ENCODE results near the gene ABCA2. TPM values are rescaled to one million over a fixed set of nuclear protein-coding genes. Genes with fewer than 3 reads are reported as not detected.

The ABCA2 gene
- total RNA-seq, 4 donors from 2014 or later, result 10.4 to 44.7 (median 33.4) TPM

- Histone ChIP-seq H3K36me3 (no peaks in the 10 kb centered on the region), H3K4me3 (peak overlapping the region; percentile 33), H3K9me3 (no peaks in the 10 kb centered on the region), H3K27ac (no peak overlapping the region), H3K4me1 (peaks cover 64% of the 10 kb centered on the region), H3K27me3 (peaks cover 4% of the 10 kb centered on the region)
- WGBS, result no CpG with 5 or more reads among the region's 54 CpGs
- no peak for DNase-seq (ENCODE audit: low spot score in 2 of 2)
- TF ChIP-seq EP300 (IDR thresholded peaks at IDR 0.05) (no peak), POLR2A (IDR thresholded peaks at IDR 0.05) (no peak)
- TF ChIP-seq, protein P1, sequence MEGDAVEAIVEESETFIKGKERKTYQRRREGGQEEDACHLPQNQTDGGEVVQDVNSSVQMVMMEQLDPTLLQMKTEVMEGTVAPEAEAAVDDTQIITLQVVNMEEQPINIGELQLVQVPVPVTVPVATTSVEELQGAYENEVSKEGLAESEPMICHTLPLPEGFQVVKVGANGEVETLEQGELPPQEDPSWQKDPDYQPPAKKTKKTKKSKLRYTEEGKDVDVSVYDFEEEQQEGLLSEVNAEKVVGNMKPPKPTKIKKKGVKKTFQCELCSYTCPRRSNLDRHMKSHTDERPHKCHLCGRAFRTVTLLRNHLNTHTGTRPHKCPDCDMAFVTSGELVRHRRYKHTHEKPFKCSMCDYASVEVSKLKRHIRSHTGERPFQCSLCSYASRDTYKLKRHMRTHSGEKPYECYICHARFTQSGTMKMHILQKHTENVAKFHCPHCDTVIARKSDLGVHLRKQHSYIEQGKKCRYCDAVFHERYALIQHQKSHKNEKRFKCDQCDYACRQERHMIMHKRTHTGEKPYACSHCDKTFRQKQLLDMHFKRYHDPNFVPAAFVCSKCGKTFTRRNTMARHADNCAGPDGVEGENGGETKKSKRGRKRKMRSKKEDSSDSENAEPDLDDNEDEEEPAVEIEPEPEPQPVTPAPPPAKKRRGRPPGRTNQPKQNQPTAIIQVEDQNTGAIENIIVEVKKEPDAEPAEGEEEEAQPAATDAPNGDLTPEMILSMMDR (IDR thresholded peaks at IDR 0.05), result no peak
Measured at GRCh38 chr9:136994180-136994887, 33.7 kb downstream of the ABCA2 start.

GRCh38 chr9:136992819-136993369 is 35.1 kb downstream of the ABCA2 start:
- H3K4me1 ChIP-seq, result peaks cover 63% of the 10 kb centered on the region
- 40% methylated on average over 1 of the region's 18 CpGs for WGBS
- H3K27me3 ChIP-seq, result peaks cover 4% of the 10 kb centered on the region
- no peaks in the 10 kb centered on the region for H3K9me3 ChIP-seq
- no peaks in the 10 kb centered on the region for H3K36me3 ChIP-seq
- DNase-seq (ENCODE audit: low spot score in 2 of 2), result no peak
- TF ChIP-seq POLR2AphosphoS5 (IDR thresholded peaks at IDR 0.05), result no peak
- TF ChIP-seq, protein P1 (IDR thresholded peaks at IDR 0.05), result no peak
- TF ChIP-seq EP300 (IDR thresholded peaks at IDR 0.05), result no peak
- no peak for TF ChIP-seq POLR2A (IDR thresholded peaks at IDR 0.05)
- H3K4me3 ChIP-seq, result peak overlapping the region; percentile 82
- peak overlapping the region; percentile 82 for H3K27ac ChIP-seq

GRCh38 chr9:136991993-136992818 is 35.8 kb downstream of the ABCA2 start, which contains the start of gene PAXX:
Gene PAXX, plus strand, starts transcription at chr9:136992422. Its CDS starts 22 bp downstream, at chr9:136992444.
- whole genome bisulfite sequencing, result under 1% methylated on average over 26 of the region's 92 CpGs
- H3K36me3 ChIP-seq, result no peaks in the 10 kb centered on the region
- peaks cover 56% of the 10 kb centered on the region for H3K4me1 ChIP-seq
- no peak for TF ChIP-seq EP300 (IDR thresholded peaks at IDR 0.05)
- DNase-seq (ENCODE audit: low spot score in 2 of 2), result peak; percentile 92 to 93
- peak within 1 kb of the TSS; percentile 82 for H3K4me3 ChIP-seq
- H3K27me3 ChIP-seq, result no peaks in the 10 kb centered on the region
- H3K9me3 ChIP-seq, result no peaks in the 10 kb centered on the region
- peak within 1 kb of the TSS; percentile 82 for H3K27ac ChIP-seq

DNA sequence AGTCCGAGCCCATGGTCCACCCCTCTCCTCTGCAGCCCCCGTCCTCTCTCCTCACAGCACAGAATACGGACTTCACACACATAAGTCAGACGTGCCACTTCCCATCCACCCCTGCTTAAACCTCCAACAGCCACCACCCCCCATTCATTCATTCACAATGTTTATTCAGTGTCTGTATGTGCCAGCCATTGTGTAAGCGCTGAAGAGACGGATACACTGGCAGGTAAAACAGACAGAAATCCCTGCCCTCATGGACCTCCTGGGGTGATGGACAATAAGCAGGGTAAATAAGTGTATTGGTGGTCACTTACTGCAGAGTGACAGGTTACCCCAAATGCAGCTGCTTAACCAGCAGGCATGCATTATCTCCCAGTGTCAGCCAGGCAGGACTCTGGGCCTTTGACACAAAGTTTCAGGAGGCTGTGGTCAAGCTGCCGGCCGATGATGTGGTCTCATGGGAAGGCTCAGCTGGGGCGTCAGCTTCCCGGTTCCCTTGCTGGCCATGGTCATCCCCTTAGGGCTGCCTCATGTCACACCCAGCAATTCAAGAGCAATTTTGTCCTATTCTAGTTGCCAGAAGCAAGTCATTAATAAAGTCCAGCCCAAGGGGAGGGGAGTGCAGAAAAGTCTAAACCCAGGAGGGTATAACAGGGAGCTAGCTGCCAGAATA is 37.7 kb downstream of the ABCA2 start:
- WGBS, result 82% methylated on average over 10 of the region's 10 CpGs
- no peak overlapping the region for H3K27ac ChIP-seq

DNA sequence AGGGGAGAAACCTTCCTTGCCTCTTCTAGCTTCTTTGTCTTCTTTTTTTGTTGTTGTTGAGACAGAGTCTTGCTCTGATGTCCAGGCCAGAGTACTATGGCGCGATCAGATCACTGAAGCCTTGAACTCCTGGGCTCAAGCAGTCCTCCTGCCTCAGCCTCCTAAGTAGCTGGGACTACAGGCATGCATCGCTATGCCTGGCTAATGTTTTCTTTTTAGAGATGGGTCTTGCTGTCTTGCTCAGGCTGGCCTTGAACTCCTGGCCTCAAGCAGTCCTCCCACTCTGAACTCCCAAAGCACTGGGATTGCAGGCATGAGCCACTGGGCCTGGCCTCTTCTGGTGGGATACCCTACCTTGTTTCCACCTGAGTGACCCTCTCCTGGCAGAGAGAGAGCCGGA is 39.2 kb downstream of the ABCA2 start:
- no peaks in the 10 kb centered on the region for H3K9me3 ChIP-seq
- no peak overlapping the region for H3K27ac ChIP-seq
- DNase-seq (ENCODE audit: low spot score in 2 of 2), result no peak
- 97% methylated on average over 4 of the region's 4 CpGs for WGBS
- peaks cover 35% of the 10 kb centered on the region for H3K4me1 ChIP-seq
- H3K4me3 ChIP-seq, result no peak overlapping the region
- TF ChIP-seq EP300 (IDR thresholded peaks at IDR 0.05), result no peak
- no peak for TF ChIP-seq POLR2A (IDR thresholded peaks at IDR 0.05)
- no peak for TF ChIP-seq POLR2AphosphoS5 (IDR thresholded peaks at IDR 0.05)
- TF ChIP-seq, protein P1 (IDR thresholded peaks at IDR 0.05), result no peak
- H3K36me3 ChIP-seq, result no peaks in the 10 kb centered on the region
- peaks cover 23% of the 10 kb centered on the region for H3K27me3 ChIP-seq

More for the DNA sequence above, 37.7 kb downstream of the ABCA2 start:
- no peak for DNase-seq (ENCODE audit: low spot score in 2 of 2)
- H3K4me1 ChIP-seq, result peaks cover 40% of the 10 kb centered on the region
- H3K27me3 ChIP-seq, result peaks cover 10% of the 10 kb centered on the region
- no peak overlapping the region for H3K4me3 ChIP-seq
- H3K36me3 ChIP-seq, result no peaks in the 10 kb centered on the region
- H3K9me3 ChIP-seq, result no peaks in the 10 kb centered on the region
- TF ChIP-seq EP300 (IDR thresholded peaks at IDR 0.05) (no peak), POLR2AphosphoS5 (IDR thresholded peaks at IDR 0.05) (no peak), POLR2A (IDR thresholded peaks at IDR 0.05) (no peak)
- TF ChIP-seq, protein P1 (IDR thresholded peaks at IDR 0.05), result no peak
